Measurements from ENCODE around the gene NDUFS6.

The NDUFS6 gene

GRCh38 chr5:1857256-1857600 is 56.0 kb downstream of the NDUFS6 start:
- no peak for DNase-seq

- DNase-seq, result no peak
Observed at GRCh38 chr5:1858436-1858835, 57.2 kb downstream of the NDUFS6 start.

DNA sequence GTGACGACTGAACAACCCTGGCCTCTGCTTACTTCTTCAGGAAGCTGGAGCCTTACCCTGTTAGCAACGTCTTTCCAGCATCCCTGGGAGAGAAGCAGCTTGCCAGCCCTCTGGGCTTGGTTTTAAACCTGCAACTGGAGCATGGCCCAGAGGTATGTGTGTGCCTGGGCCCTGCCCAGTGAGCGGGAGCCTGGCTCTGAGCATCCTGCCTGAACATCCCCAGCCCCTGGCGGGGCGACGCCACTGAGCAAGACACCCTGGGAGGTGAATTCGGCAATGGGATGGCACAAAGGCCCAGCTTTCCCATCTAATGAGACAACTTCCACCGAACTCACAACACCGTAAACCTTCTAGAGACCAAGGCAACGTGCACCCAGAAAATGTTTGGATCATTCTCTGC is 57.9 kb downstream of the NDUFS6 start:
- no peak for DNase-seq

DNA sequence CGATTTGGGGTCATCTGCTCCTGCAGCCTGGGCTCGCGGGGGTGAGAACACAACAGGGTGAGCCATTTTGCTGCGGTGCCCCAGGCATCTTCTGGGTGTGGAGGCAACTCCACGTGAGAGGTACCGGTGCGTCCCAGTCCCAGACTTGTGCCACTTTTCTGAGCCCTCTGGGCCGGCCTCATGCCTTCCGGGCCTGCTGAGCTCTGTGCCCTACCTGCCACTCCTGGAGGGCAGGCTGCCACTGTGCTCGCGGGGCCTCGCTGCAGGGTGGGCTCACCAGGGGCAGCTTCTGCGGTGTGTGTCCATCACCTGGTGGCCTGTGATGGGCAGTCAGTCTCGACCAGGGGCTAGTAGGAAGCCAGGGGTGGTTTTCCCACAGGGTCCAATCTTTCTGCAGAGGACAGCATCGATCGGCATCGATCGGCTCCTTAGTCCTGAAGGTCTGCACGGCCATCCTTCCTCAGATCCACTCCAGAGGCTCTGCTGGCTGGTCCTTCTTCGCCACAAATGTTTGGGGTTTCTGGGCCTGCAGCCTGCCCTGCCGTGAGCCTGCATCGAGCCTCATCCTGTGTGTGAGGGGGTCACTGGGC is 58.9 kb downstream of the NDUFS6 start:
- no peak for DNase-seq

GRCh38 chr5:1860949-1861348 is 59.7 kb downstream of the NDUFS6 start:
- DNase-seq, result no peak

DNA sequence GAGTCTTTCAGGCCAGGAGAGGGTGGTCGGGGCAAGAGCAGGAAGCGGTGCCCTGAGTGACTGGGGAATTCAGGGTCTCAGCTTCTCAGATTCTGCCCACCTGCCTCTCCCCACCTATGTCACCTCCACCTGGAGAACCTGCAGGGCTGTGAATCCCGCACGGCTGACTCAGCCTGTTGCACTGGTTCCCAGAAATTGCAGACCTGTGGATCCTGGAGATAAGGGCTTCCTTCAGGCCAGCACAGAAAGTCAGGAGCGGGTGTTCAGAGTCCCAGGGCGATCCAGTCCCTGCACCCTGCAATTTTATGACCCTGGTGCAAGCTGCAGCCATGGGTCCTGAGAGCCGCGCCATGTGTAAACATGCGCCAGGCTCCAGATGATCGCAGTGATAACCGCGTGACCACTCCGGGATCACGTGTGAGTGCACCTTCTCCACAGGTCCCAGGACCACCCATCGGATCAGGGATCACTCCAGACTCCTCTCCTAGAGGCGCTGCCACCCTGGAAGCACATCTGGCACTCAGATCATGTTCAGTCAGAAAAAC is 63.8 kb downstream of the NDUFS6 start:
- no peak for DNase-seq

DNA sequence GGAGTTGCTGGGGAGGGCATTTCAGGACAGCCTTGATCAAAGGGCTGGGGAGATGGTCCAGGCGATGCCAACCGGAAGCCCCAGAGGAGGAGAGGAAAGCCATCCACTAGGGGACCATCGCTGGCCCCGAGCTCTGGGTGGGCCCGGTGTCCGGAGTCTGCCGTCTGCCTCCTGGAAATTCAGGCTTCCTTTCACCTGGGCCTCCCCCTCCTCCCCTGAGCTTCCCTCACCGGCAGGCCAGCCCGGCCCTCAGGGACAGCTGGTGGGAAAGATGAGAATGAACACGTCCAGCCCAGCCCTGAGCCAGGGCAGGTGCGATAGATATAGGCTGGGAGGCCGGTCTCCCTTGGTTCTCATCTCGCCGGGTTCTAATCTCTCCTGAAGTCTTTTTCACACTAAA is 64.3 kb downstream of the NDUFS6 start:
- DNase-seq, result no peak
